Muscle of leg (tissue), 11 donors: Measurements from ENCODE around the gene TMEM207. TPM values are rescaled to one million over a fixed set of nuclear protein-coding genes. Genes with fewer than 3 reads are reported as not detected.
"Not testable (repeated sequence)": the region's sequence is repeated elsewhere in the genome, so short reads cannot be mapped to it uniquely, and the experiment has no call there.

Experiments used
- DNase-seq: peaks from one replicate; pipeline ENCODE4 v3.0.0; 2013
- H3K27ac ChIP-seq: one replicate; pipeline ENCODE4 v1.5.1; 2013; ENCODE audit warnings: mild to moderate bottlenecking, low read length, control low read depth
- H3K27me3 ChIP-seq: one replicate; pipeline ENCODE4 v1.6.1; 2013; ENCODE audit warnings: low read length; ENCODE audit not compliant: control insufficient read depth, insufficient read depth
- H3K36me3 ChIP-seq: one replicate; pipeline ENCODE4 v1.6.1; 2013; ENCODE audit warnings: low read length; ENCODE audit not compliant: control insufficient read depth, insufficient read depth
- H3K4me1 ChIP-seq: one replicate; pipeline ENCODE4 v1.6.1; 2013; ENCODE audit warnings: low read length; ENCODE audit not compliant: control insufficient read depth, insufficient read depth
- H3K4me3 ChIP-seq: one replicate; pipeline ENCODE4 v1.5.1; 2013; ENCODE audit warnings: low read length, control low read depth
- H3K9me3 ChIP-seq: replicated peaks from 2 replicates; pipeline ENCODE4 v1.6.1; 2013; ENCODE audit warnings: low read depth, low read length; ENCODE audit not compliant: control insufficient read depth
- WGBS: methylation state at CpG from one replicate; pipeline ENCODE4 v1.1.5; 2013; ENCODE audit warnings: missing lambda C conversion rate; ENCODE audit not compliant: insufficient coverage; 5-methylcytosine and 5-hydroxymethylcytosine counted together
- polyA plus RNA-seq, 8 donors: library from polyadenylated mRNA; unstranded; fragments of 120-200 nt; gene quantifications; one replicate each; pipeline versions ENCODE4 v1.2.1 to v1.2.3, GENCODE V29; 2013; ENCODE audit warnings: inconsistent platforms in 1 of 8, low replicate concordance in 1 of 8; ENCODE audit not compliant: insufficient read length in 8 of 8, insufficient read depth in 1 of 8
- total RNA-seq: library from RNA; stranded (reverse); fragments of 120-200 nt; gene quantifications from one replicate; pipeline ENCODE4 v1.2.4, GENCODE V29; 2013

The TMEM207 gene
- total and polyA plus RNA-seq, 9 donors: not detected

- no CpG with 5 or more reads among the region's 4 CpGs for WGBS
- no peak for DNase-seq
- H3K27ac ChIP-seq: no peak overlapping the region
- peaks cover 2% of the 10 kb centered on the region for H3K27me3 ChIP-seq
- no peaks in the 10 kb centered on the region for H3K36me3 ChIP-seq
- no peak overlapping the region for H3K4me3 ChIP-seq
- H3K4me1 ChIP-seq: peaks cover 2% of the 10 kb centered on the region
- H3K9me3 ChIP-seq: no peaks in the 10 kb centered on the region
These were observed 37.4 kb upstream of the TMEM207 start for GRCh38 chr3:190486908-190487607.

GRCh38 chr3:190486533-190486864 lies 36.8 kb upstream of the TMEM207 start:
- WGBS: no CpG with 5 or more reads among the region's 1 CpG
- Histone ChIP-seq H3K27me3 (peaks cover 2% of the 10 kb centered on the region), H3K4me3 (no peak overlapping the region), H3K27ac (no peak overlapping the region), H3K4me1 (peaks cover 2% of the 10 kb centered on the region), H3K9me3 (no peaks in the 10 kb centered on the region), H3K36me3 (no peaks in the 10 kb centered on the region)
- DNase-seq: no peak

- H3K27me3 ChIP-seq: peaks cover 2% of the 10 kb centered on the region
- no peak overlapping the region for H3K27ac ChIP-seq
- 21% methylated on average over 4 of the region's 6 CpGs for WGBS
- H3K9me3 ChIP-seq: no peaks in the 10 kb centered on the region
- no peaks in the 10 kb centered on the region for H3K36me3 ChIP-seq
- no peak overlapping the region for H3K4me3 ChIP-seq
- H3K4me1 ChIP-seq: peaks cover 2% of the 10 kb centered on the region
- peak; percentile 43 for DNase-seq
These were observed 36.3 kb upstream of the TMEM207 start for GRCh38 chr3:190485830-190486532.

- H3K27ac ChIP-seq: no peak overlapping the region
- no peak for DNase-seq
- no peaks in the 10 kb centered on the region for H3K9me3 ChIP-seq
- H3K4me3 ChIP-seq: no peak overlapping the region
- no CpG with 5 or more reads among the region's 2 CpGs for WGBS
- H3K27me3 ChIP-seq: no peaks in the 10 kb centered on the region
- no peaks in the 10 kb centered on the region for H3K36me3 ChIP-seq
- peaks cover 2% of the 10 kb centered on the region for H3K4me1 ChIP-seq
These were observed 32.1 kb upstream of the TMEM207 start for GRCh38 chr3:190481779-190482178.

GRCh38 chr3:190473261-190473660 lies 23.6 kb upstream of the TMEM207 start:
- not testable (repeated sequence) for H3K36me3 ChIP-seq, H3K4me3 ChIP-seq, H3K4me1 ChIP-seq, H3K27ac ChIP-seq, H3K9me3 ChIP-seq, H3K27me3 ChIP-seq, DNase-seq
- WGBS: 94% methylated on average over 9 of the region's 25 CpGs

- no peak overlapping the region for H3K4me3 ChIP-seq
- no peaks in the 10 kb centered on the region for H3K27me3 ChIP-seq
- no peaks in the 10 kb centered on the region for H3K9me3 ChIP-seq
- H3K36me3 ChIP-seq: no peaks in the 10 kb centered on the region
- no peaks in the 10 kb centered on the region for H3K4me1 ChIP-seq
- DNase-seq: no peak
- H3K27ac ChIP-seq: no peak overlapping the region
These were observed 18.2 kb upstream of the TMEM207 start for GRCh38 chr3:190467922-190468321.

- no peaks in the 10 kb centered on the region for H3K36me3 ChIP-seq
- no peak overlapping the region for H3K4me3 ChIP-seq
- 0% methylated on average over 1 of the region's 2 CpGs for WGBS
- H3K27me3 ChIP-seq: no peaks in the 10 kb centered on the region
- no peak overlapping the region for H3K27ac ChIP-seq
- no peaks in the 10 kb centered on the region for H3K9me3 ChIP-seq
- no peaks in the 10 kb centered on the region for H3K4me1 ChIP-seq
- DNase-seq: peak; percentile 10
These were observed 8.3 kb upstream of the TMEM207 start for GRCh38 chr3:190458040-190458439.

- no peak overlapping the region for H3K27ac ChIP-seq
- no peaks in the 10 kb centered on the region for H3K27me3 ChIP-seq
- no peak overlapping the region for H3K4me3 ChIP-seq
- no peaks in the 10 kb centered on the region for H3K4me1 ChIP-seq
- H3K36me3 ChIP-seq: no peaks in the 10 kb centered on the region
- peak; percentile 10 for DNase-seq
- no peaks in the 10 kb centered on the region for H3K9me3 ChIP-seq
- WGBS: no CpG with 5 or more reads among the region's 1 CpG
These were observed 7.1 kb upstream of the TMEM207 start for GRCh38 chr3:190456770-190457169.

GRCh38 chr3:190455828-190456227 lies 6.1 kb upstream of the TMEM207 start:
- Histone ChIP-seq H3K36me3 (no peaks in the 10 kb centered on the region), H3K27ac (no peak overlapping the region), H3K27me3 (no peaks in the 10 kb centered on the region), H3K4me3 (no peak overlapping the region), H3K9me3 (no peaks in the 10 kb centered on the region), H3K4me1 (no peaks in the 10 kb centered on the region)
- WGBS: no CpG with 5 or more reads among the region's 2 CpGs
- DNase-seq: no peak

- Histone ChIP-seq H3K36me3 (no peaks in the 10 kb centered on the region), H3K4me1 (no peaks in the 10 kb centered on the region), H3K9me3 (no peaks in the 10 kb centered on the region), H3K4me3 (no peak overlapping the region), H3K27ac (no peak overlapping the region), H3K27me3 (no peaks in the 10 kb centered on the region)
- no CpG with 5 or more reads among the region's 2 CpGs for WGBS
- no peak for DNase-seq
These were observed 1.4 kb downstream of the TMEM207 start for GRCh38 chr3:190448256-190448655.
